AG08395 (cell line): ENCODE data around the gene MOB2.

Experiments
- DNase-seq: peaks from one replicate; pipeline ENCODE4 v3.0.0; 2012; ENCODE audit warnings: mixed read lengths, low spot score

The MOB2 gene, protein sequence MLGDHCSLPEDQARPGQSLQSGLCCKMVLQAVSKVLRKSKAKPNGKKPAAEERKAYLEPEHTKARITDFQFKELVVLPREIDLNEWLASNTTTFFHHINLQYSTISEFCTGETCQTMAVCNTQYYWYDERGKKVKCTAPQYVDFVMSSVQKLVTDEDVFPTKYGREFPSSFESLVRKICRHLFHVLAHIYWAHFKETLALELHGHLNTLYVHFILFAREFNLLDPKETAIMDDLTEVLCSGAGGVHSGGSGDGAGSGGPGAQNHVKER

GRCh38 chr11:1486054-1486825, at the start of gene MOB2:
MOB2 (minus strand) TSS chr11:1486779; CDS start chr11:1486556, 223 bp downstream.
- no peak for DNase-seq

- peak; percentile 42 for DNase-seq
Measured at GRCh38 chr11:1534682-1535081, 48.1 kb upstream of the MOB2 start.

DNA sequence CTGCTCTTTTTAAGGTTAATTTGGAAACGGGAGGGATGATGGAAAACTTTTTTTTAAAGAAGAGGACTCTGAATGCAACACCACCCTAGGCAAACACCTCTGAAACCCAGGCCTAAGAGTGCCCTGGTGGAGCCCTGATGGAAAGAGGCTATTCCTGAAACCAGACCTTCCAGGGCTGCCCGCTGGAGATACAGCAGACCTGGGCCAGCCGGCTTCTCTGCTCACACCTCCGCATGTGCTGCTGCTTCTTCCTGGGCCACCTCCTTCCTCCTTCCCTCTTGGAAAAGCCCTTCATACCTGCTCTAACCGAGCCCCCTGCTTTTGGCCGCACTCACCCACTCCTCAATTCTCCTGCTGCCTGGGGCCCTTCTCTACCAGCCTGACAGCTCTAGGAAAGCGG, 47.6 kb upstream of the MOB2 start:
- no peak for DNase-seq

DNA sequence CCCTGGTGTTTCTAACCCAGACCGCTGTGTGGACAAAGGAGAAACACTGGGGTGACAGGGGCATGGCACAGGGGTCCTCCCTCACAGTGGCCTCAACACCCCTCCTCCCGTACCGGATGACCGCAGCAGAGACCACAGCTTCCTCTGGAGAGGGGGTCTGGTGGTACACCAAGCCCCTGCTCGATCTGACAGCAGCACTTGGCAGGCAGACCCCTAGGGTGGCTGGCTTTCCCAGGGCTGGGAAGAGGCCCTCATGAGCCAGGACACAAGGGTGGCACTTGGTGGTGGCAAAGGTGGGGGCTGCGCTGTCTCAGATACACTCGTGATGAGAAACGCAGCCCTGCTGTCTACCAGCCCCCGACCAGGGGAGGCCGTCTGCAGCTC, 46.8 kb upstream of the MOB2 start:
- no peak for DNase-seq

GRCh38 chr11:1532606-1533341, 46.2 kb upstream of the MOB2 start:
- DNase-seq, result peak; percentile 41

DNA sequence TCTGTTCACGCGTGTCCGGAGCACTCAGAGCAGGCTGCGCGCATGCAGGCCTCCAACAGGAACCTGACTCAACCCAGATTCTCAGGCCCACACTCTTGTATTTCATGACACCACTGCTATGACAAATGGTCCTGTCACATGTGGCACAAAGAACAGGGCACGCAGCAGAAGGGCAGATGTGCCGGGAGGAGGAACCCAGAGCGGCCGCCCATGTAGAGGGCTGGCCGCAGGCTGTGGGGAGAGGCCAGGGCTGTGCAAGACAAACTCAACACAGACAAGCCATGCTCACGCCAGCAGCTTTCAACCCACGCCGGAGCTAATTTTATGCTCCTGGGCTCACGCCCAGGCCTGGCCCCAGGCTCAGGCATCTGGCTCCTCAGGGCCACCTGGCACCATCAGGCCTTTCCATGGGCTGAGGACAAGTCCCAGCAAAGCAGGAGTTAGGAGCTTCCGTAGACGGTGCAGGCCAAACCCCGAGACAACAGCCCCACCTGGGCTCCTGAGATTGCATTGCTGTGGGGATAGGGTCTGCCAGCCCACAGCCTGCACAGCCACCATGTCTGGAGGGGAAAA, 45.5 kb upstream of the MOB2 start:
- peak; percentile 92 for DNase-seq

- DNase-seq, result no peak
Measured at GRCh38 chr11:1531449-1532013, 45.0 kb upstream of the MOB2 start.

- no peak for DNase-seq
Measured at GRCh38 chr11:1530686-1531448, 44.3 kb upstream of the MOB2 start.

DNA sequence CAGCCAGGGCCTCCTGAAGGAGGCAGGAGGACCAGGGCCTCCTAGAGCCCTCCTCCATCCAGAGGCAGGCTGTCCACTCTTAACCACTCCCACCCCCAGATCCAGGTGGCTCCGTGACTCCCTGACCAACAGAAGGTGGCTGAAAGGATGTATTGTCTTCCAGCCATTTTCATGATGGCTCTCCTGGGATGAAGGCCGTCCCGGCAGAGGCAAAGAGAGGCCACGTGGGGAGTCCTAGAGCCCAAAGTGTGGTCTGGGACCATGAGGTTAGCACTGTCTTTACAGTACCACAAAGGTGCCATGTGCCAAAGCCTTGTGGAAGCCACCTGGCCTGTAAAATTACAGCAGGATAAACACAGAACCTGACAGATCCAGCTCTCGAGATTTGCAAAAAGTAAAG, 43.2 kb upstream of the MOB2 start:
- no peak for DNase-seq

DNA sequence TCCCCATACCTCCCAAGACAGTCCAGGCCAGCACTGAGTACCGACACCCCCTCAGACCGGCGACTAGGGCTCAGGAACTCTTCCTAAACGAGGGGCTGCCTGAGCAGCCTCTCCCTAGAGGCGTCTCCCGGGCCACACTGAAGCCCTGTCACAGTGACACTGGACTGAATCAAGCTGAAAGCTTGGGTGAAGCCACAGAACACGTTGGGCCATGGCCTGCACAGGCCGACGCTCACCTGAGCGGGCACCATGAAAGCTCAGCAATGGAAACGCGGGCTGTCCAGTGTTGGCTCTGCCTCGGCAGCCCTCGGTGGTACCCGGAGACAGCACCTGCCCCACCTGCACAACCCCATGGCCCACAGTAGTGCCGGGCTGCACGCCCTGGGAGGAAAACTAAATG, 42.7 kb upstream of the MOB2 start:
- no peak for DNase-seq

GRCh38 chr11:1528710-1529109, 42.1 kb upstream of the MOB2 start:
- no peak for DNase-seq

GRCh38 chr11:1526785-1527184, 40.2 kb upstream of the MOB2 start:
- DNase-seq, result no peak

DNA sequence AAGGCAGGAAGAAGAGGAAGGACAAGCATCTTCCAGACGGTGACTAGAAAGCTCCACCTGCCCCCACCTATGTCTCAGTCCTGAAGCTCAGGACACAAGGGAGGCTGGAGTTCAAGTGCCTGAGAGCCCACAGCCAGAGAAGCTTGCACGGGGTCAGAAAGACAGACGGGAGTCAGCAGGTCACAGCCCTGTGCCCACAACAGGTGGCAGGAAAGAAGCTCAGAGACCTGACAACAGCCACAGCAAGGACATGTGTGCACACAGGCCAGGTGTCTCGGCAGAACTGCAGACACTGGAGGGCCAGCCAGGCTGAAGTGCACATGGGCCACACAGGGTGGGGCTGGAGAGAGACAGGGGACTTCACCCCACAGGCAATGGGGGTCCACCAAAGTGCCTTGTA, 37.2 kb upstream of the MOB2 start:
- no peak for DNase-seq

DNA sequence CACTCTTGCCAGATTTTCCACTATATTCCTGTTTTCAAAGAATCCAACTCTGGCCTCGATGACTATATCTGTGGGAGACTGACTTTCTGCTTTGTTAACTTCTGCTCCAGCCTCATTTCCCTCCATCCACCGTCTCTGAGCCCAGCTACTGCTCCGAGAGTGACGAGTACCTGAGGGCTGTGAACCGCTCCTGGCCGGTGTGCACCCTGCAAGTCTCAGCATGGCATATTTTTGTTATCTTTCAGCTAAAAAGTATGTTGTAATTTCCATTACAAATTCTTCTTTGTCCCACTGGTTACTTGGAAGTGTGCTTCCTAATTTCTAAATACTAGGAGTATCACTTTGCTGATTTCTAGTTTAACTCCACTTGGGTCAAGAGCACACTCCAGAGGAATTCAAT, 36.5 kb upstream of the MOB2 start:
- no peak for DNase-seq

DNA sequence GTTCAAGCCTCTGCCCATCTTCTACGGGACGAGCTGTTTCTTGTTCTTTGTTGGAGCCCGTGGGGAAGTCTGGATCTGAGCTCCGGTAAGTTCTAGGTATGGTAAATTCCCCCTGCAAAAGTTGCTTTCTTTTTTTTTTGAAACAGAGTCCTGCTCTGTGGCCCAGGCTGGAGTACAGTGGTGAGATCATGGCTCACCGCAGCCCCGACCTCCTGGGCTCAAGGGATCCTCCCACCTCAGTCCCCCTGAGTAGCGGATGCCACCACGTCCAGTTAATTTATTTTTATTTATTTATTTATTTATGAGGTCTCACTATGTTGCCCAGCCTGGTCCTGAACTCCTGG, 35.5 kb upstream of the MOB2 start:
- DNase-seq, result no peak

DNA sequence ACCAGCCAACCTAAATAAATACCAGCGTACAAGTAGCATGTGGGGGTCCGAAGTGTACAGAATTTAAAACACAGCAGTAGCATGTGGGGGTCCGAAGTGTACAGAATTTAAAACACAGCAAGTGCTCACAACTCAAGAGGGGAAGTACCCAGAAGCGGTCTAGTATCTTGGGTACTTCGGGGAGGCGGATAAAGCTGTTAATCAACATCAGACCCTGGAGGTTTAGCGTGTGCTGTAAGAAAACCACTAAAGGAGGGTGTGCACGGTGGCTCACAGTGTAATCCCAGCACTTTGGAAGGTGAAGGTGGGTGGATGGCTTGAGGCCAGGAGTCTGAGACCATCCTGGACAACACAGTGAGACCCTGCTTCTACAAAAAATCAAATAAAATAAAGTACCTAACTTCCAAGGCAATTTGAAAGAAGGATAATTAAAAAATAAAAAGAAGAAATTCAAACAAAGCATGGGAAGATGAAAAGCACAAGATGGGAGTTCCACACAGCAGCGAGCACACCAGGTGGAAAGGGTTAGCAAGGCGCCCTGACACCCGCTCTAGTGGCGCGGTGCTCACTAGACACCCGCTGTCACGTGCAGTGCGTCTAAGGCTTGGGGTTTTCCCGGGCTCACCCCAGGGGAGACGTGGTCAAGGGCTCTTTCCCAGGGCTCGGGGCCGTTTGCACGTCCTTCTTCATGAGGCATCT, 35.0 kb upstream of the MOB2 start:
- DNase-seq, result no peak

DNA sequence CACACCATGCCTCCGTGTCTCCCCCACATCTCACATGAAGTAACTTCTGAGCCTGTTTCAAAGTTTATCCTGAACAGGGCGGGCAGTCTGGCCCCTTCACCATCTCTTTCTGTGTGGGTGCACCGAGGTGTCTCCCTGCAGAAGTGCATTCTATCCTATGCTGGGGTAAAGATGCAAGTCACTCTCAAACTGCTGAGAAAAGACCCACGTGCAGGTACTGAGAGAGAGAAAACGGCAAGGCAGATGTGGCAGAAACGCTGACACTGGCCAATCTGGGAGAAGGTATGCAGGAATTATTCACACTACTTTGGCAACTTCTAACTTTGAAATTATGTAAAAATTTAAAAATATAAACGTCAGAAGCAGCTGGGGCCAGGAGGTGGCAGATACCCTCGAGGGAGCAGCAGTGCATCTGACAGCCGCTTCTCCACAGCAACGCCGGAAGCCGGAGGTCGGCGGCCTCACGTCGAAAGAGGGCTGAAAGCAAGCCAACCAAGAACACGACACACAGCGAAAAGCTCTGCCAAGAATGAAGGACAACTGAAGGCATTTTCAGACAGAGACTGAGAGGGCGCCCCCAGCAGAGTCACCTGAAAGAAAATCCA, 34.2 kb upstream of the MOB2 start:
- DNase-seq, result no peak

DNA sequence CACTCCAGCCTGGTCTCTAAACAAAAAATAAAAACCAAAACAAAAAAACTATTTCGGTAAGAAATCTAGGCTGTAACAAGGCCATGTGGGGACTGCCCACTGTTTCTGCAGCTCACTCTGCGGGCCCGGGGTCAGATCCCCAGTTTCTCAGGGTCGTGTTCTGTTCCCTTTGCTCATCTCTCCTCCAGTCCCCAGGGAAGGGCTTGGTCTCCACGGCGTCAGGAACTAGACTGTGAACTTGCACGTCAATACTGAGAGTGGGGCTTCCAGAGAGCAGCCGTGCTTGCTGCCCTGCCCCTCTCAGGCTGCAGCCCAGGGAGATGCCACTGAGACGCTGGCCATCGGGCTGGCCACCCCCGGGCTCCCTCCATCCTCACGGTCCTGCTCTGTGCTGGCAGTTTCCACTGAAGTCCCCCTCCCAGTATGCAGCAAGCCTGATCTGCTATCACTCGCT, 33.7 kb upstream of the MOB2 start:
- no peak for DNase-seq

DNA sequence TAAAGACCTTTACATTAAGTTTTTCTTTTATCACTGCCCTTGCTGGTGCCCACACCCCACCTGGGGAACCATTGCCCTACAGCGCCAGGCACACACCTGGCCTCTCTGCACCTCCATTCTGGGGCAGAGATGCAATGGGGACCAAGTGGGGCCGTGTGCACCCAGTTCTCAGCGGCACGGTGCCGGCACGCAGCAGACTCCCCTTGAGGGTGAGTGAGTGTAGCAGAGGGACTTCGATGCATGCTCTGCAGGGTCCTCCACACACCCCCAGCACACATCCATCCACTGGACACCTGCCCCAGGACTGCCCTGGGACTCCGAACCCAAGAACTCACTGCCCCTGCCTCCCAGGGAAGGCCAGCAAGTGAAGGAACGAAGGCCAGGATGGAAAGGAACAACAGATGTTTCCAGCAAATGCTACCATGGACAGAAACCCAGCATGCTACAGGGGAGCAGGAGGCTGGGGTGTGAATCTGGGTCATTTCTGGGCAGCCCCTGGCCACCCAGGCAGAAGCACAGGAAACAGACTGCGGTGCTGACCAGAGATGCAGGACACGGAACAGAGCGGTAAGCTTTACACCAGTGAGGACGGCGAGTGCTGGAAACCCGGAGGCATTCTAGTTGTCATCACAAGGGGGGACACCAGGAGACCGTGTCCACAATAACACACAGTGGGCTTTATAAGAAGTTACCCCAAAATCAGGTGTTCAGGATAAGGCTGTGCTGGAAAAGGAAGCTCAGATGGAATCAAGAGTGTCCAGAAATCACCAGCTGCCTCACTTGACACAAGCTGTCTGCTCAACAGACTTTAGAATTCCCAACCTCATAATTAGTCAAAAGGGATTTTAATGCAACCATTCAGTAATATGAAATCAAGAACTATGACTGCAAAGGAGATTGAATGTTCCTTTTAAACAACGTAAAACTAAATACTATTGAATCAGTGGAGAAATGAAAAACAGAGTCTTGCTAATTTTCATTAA, 32.7 kb upstream of the MOB2 start:
- DNase-seq, result no peak
